ENCODE measurements around the gene HS6ST1.

The HS6ST1 gene

GRCh38 chr2:128233790-128234395 lies 84.8 kb downstream of the HS6ST1 start:
- DNase-seq = no peak

- peak; percentile 80 to 81 for DNase-seq
Measured at GRCh38 chr2:128232965-128233789, 85.5 kb downstream of the HS6ST1 start.

- no peak for DNase-seq
Measured at GRCh38 chr2:128228894-128229293, 89.8 kb downstream of the HS6ST1 start.

- no peak for DNase-seq
Measured at GRCh38 chr2:128227862-128228261, 90.8 kb downstream of the HS6ST1 start.

- no peak for DNase-seq
Measured at GRCh38 chr2:128219891-128220290, 98.8 kb downstream of the HS6ST1 start.

- peak; percentile 47 to 51 for DNase-seq
Measured at GRCh38 chr2:128217671-128218070, 101.0 kb downstream of the HS6ST1 start.

- DNase-seq = no peak
Measured at GRCh38 chr2:128215897-128216642, 102.6 kb downstream of the HS6ST1 start.

Measured in Kasumi-1 (cell line).